DMS 273 (cell line): ENCODE data around the gene RNF213.

Experiments used
- DNase-seq: peaks from one replicate; lab custom pipeline; 2025; ENCODE audit not compliant: unreplicated experiment; lab: John Stamatoyannopoulos, UW

Gene RNF213

GRCh38 chr17:80260791-80261158 lies at the start of gene RNF213:
Gene RNF213 (plus strand): TSS chr17:80260852. CDS start chr17:80263682, 2,830 bp downstream.
- peak; percentile 70 for DNase-seq

GRCh38 chr17:80212109-80212508 lies 48.5 kb upstream of the RNF213 start:
- DNase-seq = no peak

- no peak for DNase-seq
Observed at GRCh38 chr17:80212511-80212910, 48.1 kb upstream of the RNF213 start.

GRCh38 chr17:80212962-80213642 lies 47.5 kb upstream of the RNF213 start:
- no peak for DNase-seq

GRCh38 chr17:80213643-80213975 lies 47.0 kb upstream of the RNF213 start:
- DNase-seq = no peak

GRCh38 chr17:80214012-80214877 lies 46.4 kb upstream of the RNF213 start:
- DNase-seq = no peak

GRCh38 chr17:80214878-80215210 lies 45.8 kb upstream of the RNF213 start:
- DNase-seq = no peak

- no peak for DNase-seq
Observed at GRCh38 chr17:80216473-80217456, 43.9 kb upstream of the RNF213 start.

GRCh38 chr17:80217703-80218362 lies 42.8 kb upstream of the RNF213 start:
- DNase-seq = no peak

GRCh38 chr17:80218391-80218790 lies 42.3 kb upstream of the RNF213 start:
- no peak for DNase-seq

GRCh38 chr17:80219013-80219762 lies 41.5 kb upstream of the RNF213 start:
- peak; percentile 68 for DNase-seq

GRCh38 chr17:80219763-80220053 lies 40.9 kb upstream of the RNF213 start:
- no peak for DNase-seq

- peak; percentile 85 for DNase-seq
Observed at GRCh38 chr17:80220054-80220735, 40.5 kb upstream of the RNF213 start, which contains the start of the genes SGSH and SLC26A11. Gene SGSH (minus strand): TSS chr17:80220333. CDS start chr17:80220313, 20 bp downstream. Gene SLC26A11 (plus strand): TSS chr17:80220427. CDS start chr17:80221561, 1,134 bp downstream.

GRCh38 chr17:80220736-80221215 lies 39.9 kb upstream of the RNF213 start:
- DNase-seq = peak; percentile 35

- no peak for DNase-seq
Observed at GRCh38 chr17:80221351-80222105, 39.1 kb upstream of the RNF213 start.

- DNase-seq = no peak
Observed at GRCh38 chr17:80222376-80223141, 38.1 kb upstream of the RNF213 start.

GRCh38 chr17:80223142-80223815 lies 37.4 kb upstream of the RNF213 start:
- DNase-seq = no peak
